HG02678 (cell line): ENCODE data around the gene TIMM44.
"Not testable (repeated sequence)": the region's sequence is repeated elsewhere in the genome, so short reads cannot be mapped to it uniquely, and the experiment has no call there.

Experiments used
- ATAC-seq: cut with Tn5 transposase; IDR thresholded peaks from one replicate; pipeline ENCODE4 v1.9.1; 2021; ENCODE audit warnings: mild to moderate bottlenecking, moderate library complexity; ENCODE audit not compliant: unreplicated experiment

The TIMM44 gene

GRCh38 chr19:7953060-7953459 lies 9.6 kb upstream of the TIMM44 start:
- ATAC-seq: no peak

- no peak for ATAC-seq
These were observed 4.5 kb upstream of the TIMM44 start for GRCh38 chr19:7947939-7948338.

- ATAC-seq: peak; percentile 25
These were observed 803 bp upstream of the TIMM44 start for GRCh38 chr19:7944177-7944761.

GRCh38 chr19:7942981-7943443 lies 454 bp downstream of the TIMM44 start:
- ATAC-seq: peak; percentile 18

GRCh38 chr19:7941895-7942596 lies 1.4 kb downstream of the TIMM44 start:
- ATAC-seq: no peak

GRCh38 chr19:7940841-7941240 lies 2.6 kb downstream of the TIMM44 start:
- ATAC-seq: no peak

GRCh38 chr19:7934766-7935165 lies 8.7 kb downstream of the TIMM44 start:
- ATAC-seq: no peak

GRCh38 chr19:7933828-7934725 lies 9.4 kb downstream of the TIMM44 start:
- no peak for ATAC-seq

GRCh38 chr19:7933411-7933810 lies 10.1 kb downstream of the TIMM44 start:
- ATAC-seq: no peak

- ATAC-seq: no peak
These were observed 10.6 kb downstream of the TIMM44 start for GRCh38 chr19:7932930-7933300.

GRCh38 chr19:7932276-7932929 lies 11.1 kb downstream of the TIMM44 start:
- no peak for ATAC-seq

GRCh38 chr19:7931221-7932061 lies 12.0 kb downstream of the TIMM44 start:
- ATAC-seq: no peak

- ATAC-seq: no peak
These were observed 12.7 kb downstream of the TIMM44 start for GRCh38 chr19:7930765-7931164.

GRCh38 chr19:7930030-7930429 lies 13.4 kb downstream of the TIMM44 start:
- ATAC-seq: not testable (repeated sequence)

GRCh38 chr19:7928741-7929701 lies 14.4 kb downstream of the TIMM44 start:
- ATAC-seq: no peak

- no peak for ATAC-seq
These were observed 15.1 kb downstream of the TIMM44 start for GRCh38 chr19:7928334-7928706.

- no peak for ATAC-seq
These were observed 15.7 kb downstream of the TIMM44 start for GRCh38 chr19:7927605-7928333.
